Endodermal cell (in vitro differentiated cells): ENCODE measurements around the gene MBOAT2. TPM values are rescaled to one million over a fixed set of nuclear protein-coding genes. Genes with fewer than 3 reads are reported as not detected.

ENCODE experiments used
- DNase-seq: peaks from one replicate; pipeline ENCODE4 v3.0.0-alpha.2; 2017
- H3K27ac ChIP-seq: 2 replicates; pipeline ENCODE4 v1.5.1; 2013; ENCODE audit warnings: mild to moderate bottlenecking, low read depth, low read length, moderate library complexity
- H3K27me3 ChIP-seq: 2 replicates; pipeline ENCODE4 v1.6.1; 2013; ENCODE audit warnings: mild to moderate bottlenecking, low read length, moderate library complexity; ENCODE audit not compliant: insufficient read depth, control insufficient read depth, poor library complexity, severe bottlenecking
- H3K36me3 ChIP-seq: 2 replicates; pipeline ENCODE4 v1.7.0; 2013; ENCODE audit warnings: mild to moderate bottlenecking, low read length, moderate library complexity; ENCODE audit not compliant: control insufficient read depth, insufficient read depth
- H3K4me1 ChIP-seq: one replicate; pipeline ENCODE4 v1.7.0; 2013; ENCODE audit warnings: low read length; ENCODE audit not compliant: control insufficient read depth, insufficient read depth
- H3K4me3 ChIP-seq: 2 replicates; pipeline ENCODE4 v1.5.1; 2013; ENCODE audit warnings: mild to moderate bottlenecking, low read length, moderate library complexity
- H3K9ac ChIP-seq: 2 replicates; pipeline ENCODE4 v1.6.1; 2013; ENCODE audit warnings: mild to moderate bottlenecking, low read length, moderate library complexity; ENCODE audit not compliant: poor library complexity, severe bottlenecking; ENCODE audit errors: extremely low read depth
- H3K9me3 ChIP-seq: 2 replicates; pipeline ENCODE4 v1.6.1; 2013; ENCODE audit warnings: mild to moderate bottlenecking, low read length, moderate library complexity; ENCODE audit not compliant: control insufficient read depth
- H3K27ac Mint-ChIP-seq: 2 replicates; pipeline ENCODE4 v1.8.0; 2020; ENCODE audit warnings: mixed read lengths
- H3K27me3 Mint-ChIP-seq: 2 replicates; pipeline ENCODE4 v1.8.0; 2021; ENCODE audit warnings: mild to moderate bottlenecking, mixed read lengths; ENCODE audit not compliant: insufficient read depth
- H3K36me3 Mint-ChIP-seq: 2 replicates; pipeline ENCODE4 v1.8.0; 2020; ENCODE audit warnings: low read depth, mixed read lengths
- H3K4me1 Mint-ChIP-seq: 2 replicates; pipeline ENCODE4 v1.8.0; 2020; ENCODE audit warnings: mixed read lengths
- H3K4me3 Mint-ChIP-seq: 2 replicates; pipeline ENCODE4 v1.8.0; 2020; ENCODE audit warnings: mild to moderate bottlenecking, moderate library complexity, mixed read lengths
- H3K9me3 Mint-ChIP-seq: 2 replicates; pipeline ENCODE4 v1.8.0; 2020; ENCODE audit warnings: mild to moderate bottlenecking, mixed read lengths
- CTCF ChIP-seq: fragments of 200-600 bp; sonication (generic); conservative IDR thresholded peaks from 2 replicates; pipeline ENCODE4 v1.5.0; 2021; ENCODE audit warnings: antibody characterized with exemption, mild to moderate bottlenecking
- WGBS, 2 experiments: methylation state at CpG; one replicate each; pipeline versions ENCODE4 v1.1.5 to v1.1.7; 2013; ENCODE audit warnings: missing lambda C conversion rate in 2 of 2, mixed read lengths in 1 of 2; ENCODE audit not compliant: insufficient coverage in 1 of 2, insufficient read length in 1 of 2; 5-methylcytosine and 5-hydroxymethylcytosine counted together
- total RNA-seq, 2 donors: library from RNA; stranded (reverse); fragmentation: NEBNext Ultra II Directional in 1 of 2; extraction: Animal tissue kit (Norgen Biotek cat#: 25700) in 1 of 2; gene quantifications; 2 replicates in 1 of 2; 3 replicates in 1 of 2; pipeline ENCODE4 v1.2.1, GENCODE V29; 2021

MBOAT2 gene
- total RNA-seq, 2 donors from 2014 or later, result 45.3 to 51.0 TPM

- Histone ChIP-seq H3K36me3 (peaks cover 34% of the 10 kb centered on the region), H3K9me3 (no peaks in the 10 kb centered on the region), H3K9ac (no peak overlapping the region), H3K4me3 (no peak overlapping the region), H3K4me1 (no peaks in the 10 kb centered on the region), H3K27ac (no peak overlapping the region), H3K27me3 (no peaks in the 10 kb centered on the region)
- H3K27ac Mint-ChIP-seq, result no peak overlapping the region
- no peaks in the 10 kb centered on the region for H3K9me3 Mint-ChIP-seq
- no peak overlapping the region for H3K4me3 Mint-ChIP-seq
- TF ChIP-seq CTCF, result no peak
- H3K36me3 Mint-ChIP-seq, result peaks cover 32% of the 10 kb centered on the region
- H3K4me1 Mint-ChIP-seq, result peaks cover 5% of the 10 kb centered on the region
- no peaks in the 10 kb centered on the region for H3K27me3 Mint-ChIP-seq
- no peak for DNase-seq
These were observed 126.9 kb downstream of the MBOAT2 start for GRCh38 chr2:8876628-8877027.

- H3K27ac ChIP-seq, result no peak overlapping the region
- H3K9me3 ChIP-seq, result no peaks in the 10 kb centered on the region
- no peaks in the 10 kb centered on the region for H3K9me3 Mint-ChIP-seq
- peaks cover 25% of the 10 kb centered on the region for H3K36me3 ChIP-seq
- H3K4me1 ChIP-seq, result no peaks in the 10 kb centered on the region
- no peak overlapping the region for H3K27ac Mint-ChIP-seq
- TF ChIP-seq CTCF, result peak; percentile 82
- WGBS, 2 experiments, result 55 to 56% methylated on average over 6 to 11 of the region's 11 CpGs
- no peak overlapping the region for H3K4me3 ChIP-seq
- H3K4me3 Mint-ChIP-seq, result no peak overlapping the region
- DNase-seq, result no peak
- H3K27me3 Mint-ChIP-seq, result no peaks in the 10 kb centered on the region
- H3K36me3 Mint-ChIP-seq, result peaks cover 13% of the 10 kb centered on the region
- no peak overlapping the region for H3K9ac ChIP-seq
- no peaks in the 10 kb centered on the region for H3K27me3 ChIP-seq
- peaks cover 4% of the 10 kb centered on the region for H3K4me1 Mint-ChIP-seq
These were observed 130.6 kb downstream of the MBOAT2 start for GRCh38 chr2:8872821-8873432.

- H3K36me3 ChIP-seq, result peaks cover 14% of the 10 kb centered on the region
- H3K4me1 ChIP-seq, result no peaks in the 10 kb centered on the region
- H3K9ac ChIP-seq, result no peak overlapping the region
- H3K9me3 ChIP-seq, result no peaks in the 10 kb centered on the region
- Mint-ChIP-seq H3K27ac (no peak overlapping the region), H3K4me3 (no peak overlapping the region), H3K27me3 (no peaks in the 10 kb centered on the region), H3K4me1 (no peaks in the 10 kb centered on the region), H3K9me3 (no peaks in the 10 kb centered on the region), H3K36me3 (peaks cover 8% of the 10 kb centered on the region)
- no peaks in the 10 kb centered on the region for H3K27me3 ChIP-seq
- H3K27ac ChIP-seq, result no peak overlapping the region
- no peak for TF ChIP-seq CTCF
- H3K4me3 ChIP-seq, result no peak overlapping the region
- WGBS, 2 experiments, result 64 to 94% methylated on average over 2 of the region's 2 CpGs
- DNase-seq, result no peak
These were observed 133.0 kb downstream of the MBOAT2 start for GRCh38 chr2:8870441-8870840.
